Measurements from ENCODE around the gene YLPM1.

- TF ChIP-seq, protein P1, sequence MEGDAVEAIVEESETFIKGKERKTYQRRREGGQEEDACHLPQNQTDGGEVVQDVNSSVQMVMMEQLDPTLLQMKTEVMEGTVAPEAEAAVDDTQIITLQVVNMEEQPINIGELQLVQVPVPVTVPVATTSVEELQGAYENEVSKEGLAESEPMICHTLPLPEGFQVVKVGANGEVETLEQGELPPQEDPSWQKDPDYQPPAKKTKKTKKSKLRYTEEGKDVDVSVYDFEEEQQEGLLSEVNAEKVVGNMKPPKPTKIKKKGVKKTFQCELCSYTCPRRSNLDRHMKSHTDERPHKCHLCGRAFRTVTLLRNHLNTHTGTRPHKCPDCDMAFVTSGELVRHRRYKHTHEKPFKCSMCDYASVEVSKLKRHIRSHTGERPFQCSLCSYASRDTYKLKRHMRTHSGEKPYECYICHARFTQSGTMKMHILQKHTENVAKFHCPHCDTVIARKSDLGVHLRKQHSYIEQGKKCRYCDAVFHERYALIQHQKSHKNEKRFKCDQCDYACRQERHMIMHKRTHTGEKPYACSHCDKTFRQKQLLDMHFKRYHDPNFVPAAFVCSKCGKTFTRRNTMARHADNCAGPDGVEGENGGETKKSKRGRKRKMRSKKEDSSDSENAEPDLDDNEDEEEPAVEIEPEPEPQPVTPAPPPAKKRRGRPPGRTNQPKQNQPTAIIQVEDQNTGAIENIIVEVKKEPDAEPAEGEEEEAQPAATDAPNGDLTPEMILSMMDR (tag by site-specific recombination; IDR thresholded peaks at IDR 0.05) = no peak
- no peak for TF ChIP-seq ZNF184 (tag by site-specific recombination; IDR thresholded peaks at IDR 0.05)
- no peak for TF ChIP-seq ZBTB11 (tag by site-specific recombination; conservative IDR thresholded peaks at IDR 0.05; ENCODE audit: low read depth)
- no peak for TF ChIP-seq ZNF48 (tag by site-specific recombination; IDR thresholded peaks at IDR 0.05)
- TF ChIP-seq FEZF1 (tag by site-specific recombination; IDR thresholded peaks at IDR 0.05) = no peak
- TF ChIP-seq, protein P2, sequence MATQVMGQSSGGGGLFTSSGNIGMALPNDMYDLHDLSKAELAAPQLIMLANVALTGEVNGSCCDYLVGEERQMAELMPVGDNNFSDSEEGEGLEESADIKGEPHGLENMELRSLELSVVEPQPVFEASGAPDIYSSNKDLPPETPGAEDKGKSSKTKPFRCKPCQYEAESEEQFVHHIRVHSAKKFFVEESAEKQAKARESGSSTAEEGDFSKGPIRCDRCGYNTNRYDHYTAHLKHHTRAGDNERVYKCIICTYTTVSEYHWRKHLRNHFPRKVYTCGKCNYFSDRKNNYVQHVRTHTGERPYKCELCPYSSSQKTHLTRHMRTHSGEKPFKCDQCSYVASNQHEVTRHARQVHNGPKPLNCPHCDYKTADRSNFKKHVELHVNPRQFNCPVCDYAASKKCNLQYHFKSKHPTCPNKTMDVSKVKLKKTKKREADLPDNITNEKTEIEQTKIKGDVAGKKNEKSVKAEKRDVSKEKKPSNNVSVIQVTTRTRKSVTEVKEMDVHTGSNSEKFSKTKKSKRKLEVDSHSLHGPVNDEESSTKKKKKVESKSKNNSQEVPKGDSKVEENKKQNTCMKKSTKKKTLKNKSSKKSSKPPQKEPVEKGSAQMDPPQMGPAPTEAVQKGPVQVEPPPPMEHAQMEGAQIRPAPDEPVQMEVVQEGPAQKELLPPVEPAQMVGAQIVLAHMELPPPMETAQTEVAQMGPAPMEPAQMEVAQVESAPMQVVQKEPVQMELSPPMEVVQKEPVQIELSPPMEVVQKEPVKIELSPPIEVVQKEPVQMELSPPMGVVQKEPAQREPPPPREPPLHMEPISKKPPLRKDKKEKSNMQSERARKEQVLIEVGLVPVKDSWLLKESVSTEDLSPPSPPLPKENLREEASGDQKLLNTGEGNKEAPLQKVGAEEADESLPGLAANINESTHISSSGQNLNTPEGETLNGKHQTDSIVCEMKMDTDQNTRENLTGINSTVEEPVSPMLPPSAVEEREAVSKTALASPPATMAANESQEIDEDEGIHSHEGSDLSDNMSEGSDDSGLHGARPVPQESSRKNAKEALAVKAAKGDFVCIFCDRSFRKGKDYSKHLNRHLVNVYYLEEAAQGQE (tag by site-specific recombination; IDR thresholded peaks at IDR 0.05) = no peak
- no peak for TF ChIP-seq ZNF433 (tag by site-specific recombination; IDR thresholded peaks at IDR 0.05; ENCODE audit: low read depth)
Observed at GRCh38 chr14:74838166-74838565, 75.0 kb downstream of the YLPM1 start.

All from HEK293 (cell line).